Measurements from ENCODE around the gene TJP2.
A peak's percentile ranks its signal among the peaks of the same experiment; 100 is the strongest.

The TJP2 gene

GRCh38 chr9:69207503-69207902 lies 33.4 kb downstream of the TJP2 start:
- DNase-seq (ENCODE audit: insufficient read length, low spot score) (no peak), FAIRE-seq (no peak)

GRCh38 chr9:69211424-69212036 lies 37.5 kb downstream of the TJP2 start:
- no peak for TF ChIP-seq POLR2A (IDR thresholded peaks at IDR 0.05; ENCODE audit: low read depth, low read length)
- FAIRE-seq (no peak), DNase-seq (ENCODE audit: insufficient read length, low spot score) (no peak)

More at GRCh38 chr9:69207503-69207902, 33.4 kb downstream of the TJP2 start:
- TF ChIP-seq POLR2A (IDR thresholded peaks at IDR 0.05; ENCODE audit: low read depth, low read length) = no peak

- no peak for TF ChIP-seq POLR2A (IDR thresholded peaks at IDR 0.05; ENCODE audit: low read depth, low read length)
These were observed 39.6 kb downstream of the TJP2 start for GRCh38 chr9:69213647-69214046.

GRCh38 chr9:69214939-69215338 lies 40.9 kb downstream of the TJP2 start:
- no peak for DNase-seq (ENCODE audit: insufficient read length, low spot score)
- no peak for TF ChIP-seq POLR2A (IDR thresholded peaks at IDR 0.05; ENCODE audit: low read depth, low read length)
- FAIRE-seq = no peak

More at GRCh38 chr9:69213647-69214046, 39.6 kb downstream of the TJP2 start:
- FAIRE-seq (no peak), DNase-seq (ENCODE audit: insufficient read length, low spot score) (no peak)

GRCh38 chr9:69215774-69216485 lies 41.9 kb downstream of the TJP2 start:
- TF ChIP-seq POLR2A (IDR thresholded peaks at IDR 0.05; ENCODE audit: low read depth, low read length) = no peak
- FAIRE-seq (peak; percentile 20), DNase-seq (ENCODE audit: insufficient read length, low spot score) (no peak)

- DNase-seq (ENCODE audit: insufficient read length, low spot score) = no peak
- no peak for TF ChIP-seq POLR2A (IDR thresholded peaks at IDR 0.05; ENCODE audit: low read depth, low read length)
- no peak for FAIRE-seq
These were observed 44.1 kb downstream of the TJP2 start for GRCh38 chr9:69218166-69218565.

GRCh38 chr9:69221036-69221435 lies 47.0 kb downstream of the TJP2 start:
- no peak for TF ChIP-seq POLR2A (IDR thresholded peaks at IDR 0.05; ENCODE audit: low read depth, low read length)
- FAIRE-seq (no peak), DNase-seq (ENCODE audit: insufficient read length, low spot score) (no peak)

- DNase-seq (ENCODE audit: insufficient read length, low spot score) (no peak), FAIRE-seq (peak; percentile 6)
- TF ChIP-seq POLR2A (IDR thresholded peaks at IDR 0.05; ENCODE audit: low read depth, low read length) = no peak
These were observed 48.9 kb downstream of the TJP2 start for GRCh38 chr9:69222970-69223369.

GRCh38 chr9:69223605-69224004 lies 49.5 kb downstream of the TJP2 start:
- FAIRE-seq (peak; percentile 94), DNase-seq (ENCODE audit: insufficient read length, low spot score) (peak; percentile 92)
- TF ChIP-seq POLR2A (IDR thresholded peaks at IDR 0.05; ENCODE audit: low read depth, low read length) = no peak

GRCh38 chr9:69229367-69229766 lies 55.3 kb downstream of the TJP2 start:
- no peak for TF ChIP-seq POLR2A (IDR thresholded peaks at IDR 0.05; ENCODE audit: low read depth, low read length)
- FAIRE-seq = peak; percentile 20
- DNase-seq (ENCODE audit: insufficient read length, low spot score) = no peak

- no peak for TF ChIP-seq POLR2A (IDR thresholded peaks at IDR 0.05; ENCODE audit: low read depth, low read length)
- FAIRE-seq (no peak), DNase-seq (ENCODE audit: insufficient read length, low spot score) (no peak)
These were observed 58.1 kb downstream of the TJP2 start for GRCh38 chr9:69232135-69232534.

- DNase-seq (ENCODE audit: insufficient read length, low spot score) = no peak
- no peak for FAIRE-seq
- TF ChIP-seq POLR2A (IDR thresholded peaks at IDR 0.05; ENCODE audit: low read depth, low read length) = no peak
These were observed 60.6 kb downstream of the TJP2 start for GRCh38 chr9:69234683-69235082.

GRCh38 chr9:69236188-69236587 lies 62.1 kb downstream of the TJP2 start:
- FAIRE-seq (no peak), DNase-seq (ENCODE audit: insufficient read length, low spot score) (no peak)
- no peak for TF ChIP-seq POLR2A (IDR thresholded peaks at IDR 0.05; ENCODE audit: low read depth, low read length)

- DNase-seq (ENCODE audit: insufficient read length, low spot score) = no peak
- TF ChIP-seq POLR2A (IDR thresholded peaks at IDR 0.05; ENCODE audit: low read depth, low read length) = no peak
- FAIRE-seq = no peak
These were observed 63.7 kb downstream of the TJP2 start for GRCh38 chr9:69237702-69238295.

- FAIRE-seq = no peak
- DNase-seq (ENCODE audit: insufficient read length, low spot score) = no peak
- no peak for TF ChIP-seq POLR2A (IDR thresholded peaks at IDR 0.05; ENCODE audit: low read depth, low read length)
These were observed 69.0 kb downstream of the TJP2 start for GRCh38 chr9:69243116-69243515.

All from H54 (cell line).